OCI-LY3 (cell line): Measurements from ENCODE around the gene VASH2.

ENCODE experiments used
- EZH2phosphoT487 ChIP-seq: fragments of 200-600 bp; shearing (Covaris generic); IDR thresholded peaks from 2 replicates; pipeline ENCODE4 v1.6.1; 2018; ENCODE audit warnings: antibody characterized with exemption, mixed run types, low read depth
- TF ChIP-seq, protein P1 (sequence below): fragments of 200-600, 300-600 bp; sonication (generic); IDR thresholded peaks from 2 replicates; pipeline ENCODE4 v1.5.1; 2014; ENCODE audit warnings: antibody characterized with exemption, low read length, low read depth

- TF ChIP-seq, protein P1, sequence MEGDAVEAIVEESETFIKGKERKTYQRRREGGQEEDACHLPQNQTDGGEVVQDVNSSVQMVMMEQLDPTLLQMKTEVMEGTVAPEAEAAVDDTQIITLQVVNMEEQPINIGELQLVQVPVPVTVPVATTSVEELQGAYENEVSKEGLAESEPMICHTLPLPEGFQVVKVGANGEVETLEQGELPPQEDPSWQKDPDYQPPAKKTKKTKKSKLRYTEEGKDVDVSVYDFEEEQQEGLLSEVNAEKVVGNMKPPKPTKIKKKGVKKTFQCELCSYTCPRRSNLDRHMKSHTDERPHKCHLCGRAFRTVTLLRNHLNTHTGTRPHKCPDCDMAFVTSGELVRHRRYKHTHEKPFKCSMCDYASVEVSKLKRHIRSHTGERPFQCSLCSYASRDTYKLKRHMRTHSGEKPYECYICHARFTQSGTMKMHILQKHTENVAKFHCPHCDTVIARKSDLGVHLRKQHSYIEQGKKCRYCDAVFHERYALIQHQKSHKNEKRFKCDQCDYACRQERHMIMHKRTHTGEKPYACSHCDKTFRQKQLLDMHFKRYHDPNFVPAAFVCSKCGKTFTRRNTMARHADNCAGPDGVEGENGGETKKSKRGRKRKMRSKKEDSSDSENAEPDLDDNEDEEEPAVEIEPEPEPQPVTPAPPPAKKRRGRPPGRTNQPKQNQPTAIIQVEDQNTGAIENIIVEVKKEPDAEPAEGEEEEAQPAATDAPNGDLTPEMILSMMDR, result no peak
- no peak for TF ChIP-seq EZH2phosphoT487
Observed at GRCh38 chr1:212983482-212983881, 33.1 kb downstream of the VASH2 start.
